HEK293T (cell line): Measurements from ENCODE around the gene FAM111A.

Source experiments
- ARNT ChIP-seq: fragments of 450-650 bp; IDR thresholded peaks from 2 replicates; pipeline ENCODE4 v1.6.1; 2017; ENCODE audit warnings: mild to moderate bottlenecking
- BHLHE40 ChIP-seq: fragments of 450-650 bp; IDR thresholded peaks from 2 replicates; pipeline ENCODE4 v1.6.1; 2016; ENCODE audit warnings: mild to moderate bottlenecking, moderate library complexity, borderline replicate concordance
- ELF4 ChIP-seq: fragments of 450-650 bp; IDR thresholded peaks from 2 replicates; pipeline ENCODE4 v1.6.1; 2017; ENCODE audit warnings: antibody characterized with exemption
- FOXA1 ChIP-seq: fragments of 450-650 bp; IDR thresholded peaks from 2 replicates; pipeline ENCODE4 v1.6.1; 2016; ENCODE audit warnings: mild to moderate bottlenecking
- FOXK2 ChIP-seq: fragments of 450-650 bp; IDR thresholded peaks from 2 replicates; pipeline ENCODE4 v1.6.1; 2016; ENCODE audit warnings: mild to moderate bottlenecking
- FOXM1 ChIP-seq: fragments of 450-650 bp; IDR thresholded peaks from 2 replicates; pipeline ENCODE4 v1.6.1; 2017; ENCODE audit warnings: mild to moderate bottlenecking, borderline replicate concordance
- LEF1 ChIP-seq: fragments of 450-650 bp; IDR thresholded peaks from 2 replicates; pipeline ENCODE4 v1.6.1; 2017; ENCODE audit warnings: mild to moderate bottlenecking, borderline replicate concordance
- NFRKB ChIP-seq: fragments of 450-650 bp; IDR thresholded peaks from 2 replicates; pipeline ENCODE4 v1.6.1; 2016; ENCODE audit warnings: mild to moderate bottlenecking, moderate library complexity
- PKNOX1 ChIP-seq: fragments of 450-650 bp; IDR thresholded peaks from 2 replicates; pipeline ENCODE4 v1.6.1; 2016
- SP1 ChIP-seq: fragments of 450-650 bp; IDR thresholded peaks from 2 replicates; pipeline ENCODE4 v1.6.1; 2017
- SUZ12 ChIP-seq: fragments of 450-650 bp; IDR thresholded peaks from 2 replicates; pipeline ENCODE4 v1.6.1; 2016; ENCODE audit warnings: mild to moderate bottlenecking
- ZNF384 ChIP-seq: fragments of 450-650 bp; IDR thresholded peaks from 2 replicates; pipeline ENCODE4 v1.6.1; 2016

- TF ChIP-seq BHLHE40 = no peak
- TF ChIP-seq ARNT = no peak
- no peak for TF ChIP-seq ELF4
- TF ChIP-seq LEF1 = no peak
- TF ChIP-seq SUZ12 = no peak
- no peak for TF ChIP-seq PKNOX1
- TF ChIP-seq NFRKB = no peak
- TF ChIP-seq FOXM1 = no peak
- TF ChIP-seq ZNF384 = no peak
- no peak for TF ChIP-seq SP1
- no peak for TF ChIP-seq FOXK2
- TF ChIP-seq FOXA1 = no peak
These were observed 49.2 kb downstream of the FAM111A start for GRCh38 chr11:59191890-59192289.
